ENCODE measurements around the gene CD46. TPM values are rescaled to one million over a fixed set of nuclear protein-coding genes. Genes with fewer than 3 reads are reported as not detected.

Gene CD46
- total RNA-seq, 1 donor from 2014 or later: 110 TPM

GRCh38 chr1:207844371-207844770 lies 92.5 kb downstream of the CD46 start:
- H3K9me3 Mint-ChIP-seq: no peaks in the 10 kb centered on the region
- CTCF ChIA-PET: no interaction called here
- peaks cover 39% of the 10 kb centered on the region for H3K4me1 Mint-ChIP-seq
- DNase-seq (no peak), ATAC-seq (ENCODE audit: low read depth) (no peak)
- no peak overlapping the region for H3K27ac Mint-ChIP-seq
- no peak for TF ChIP-seq CTCF (IDR thresholded peaks at IDR 0.05)
- H3K36me3 Mint-ChIP-seq (ENCODE audit: low read depth): peaks cover 32% of the 10 kb centered on the region
- intact Hi-C loops (cut with micrococcal nuclease): no loop called here
- POLR2A ChIA-PET: no interaction called here
- no peak overlapping the region for H3K4me3 Mint-ChIP-seq
- H3K27me3 Mint-ChIP-seq: no peaks in the 10 kb centered on the region

Other genes starting within 250 kb of the CD46 start
- 0.60 and 0.73 TPM in 2 replicates for gene CR1L, start 106.9 kb upstream of the CD46 start, total RNA-seq
- gene CD34, start 159.1 kb downstream of the CD46 start, total RNA-seq: not detected in 2 replicates